PFSK-1 (cell line): ENCODE measurements around the gene PILRA.

ENCODE experiments used
- FOXP2 ChIP-seq: optimal IDR thresholded peaks from 2 replicates; pipeline ENCODE3; 2011; ENCODE audit warnings: borderline replicate concordance, control low read depth, inconsistent platforms; ENCODE audit not compliant: insufficient read depth; ENCODE audit errors: extremely low read length, extremely low read depth
- POLR2AphosphoS5 ChIP-seq: IDR thresholded peaks from 2 replicates; pipeline ENCODE4 v1.6.1; 2012; ENCODE audit warnings: low read depth, mild to moderate bottlenecking, control low read depth, low read length, moderate library complexity
- SIN3A ChIP-seq: IDR thresholded peaks from 2 replicates; pipeline ENCODE4 v1.6.1; 2012; ENCODE audit warnings: mild to moderate bottlenecking, low read length, moderate library complexity, borderline replicate concordance; ENCODE audit not compliant: insufficient read depth
- TAF1 ChIP-seq: IDR thresholded peaks from 2 replicates; pipeline ENCODE4 v1.6.1; 2012; ENCODE audit warnings: low read length, control low read depth, borderline replicate concordance; ENCODE audit not compliant: insufficient read depth
- TF ChIP-seq, protein P1 (sequence below), 2 experiments: IDR thresholded peaks; 2 replicates each; pipeline versions ENCODE4 v1.6.1 to v1.8.0; 2011 to 2012; ENCODE audit warnings: low read depth in 2 of 2, low read length in 2 of 2, control low read depth in 1 of 2, inconsistent platforms in 1 of 2, mild to moderate bottlenecking in 1 of 2, moderate library complexity in 1 of 2; ENCODE audit not compliant: insufficient read depth in 1 of 2

The PILRA gene

DNA sequence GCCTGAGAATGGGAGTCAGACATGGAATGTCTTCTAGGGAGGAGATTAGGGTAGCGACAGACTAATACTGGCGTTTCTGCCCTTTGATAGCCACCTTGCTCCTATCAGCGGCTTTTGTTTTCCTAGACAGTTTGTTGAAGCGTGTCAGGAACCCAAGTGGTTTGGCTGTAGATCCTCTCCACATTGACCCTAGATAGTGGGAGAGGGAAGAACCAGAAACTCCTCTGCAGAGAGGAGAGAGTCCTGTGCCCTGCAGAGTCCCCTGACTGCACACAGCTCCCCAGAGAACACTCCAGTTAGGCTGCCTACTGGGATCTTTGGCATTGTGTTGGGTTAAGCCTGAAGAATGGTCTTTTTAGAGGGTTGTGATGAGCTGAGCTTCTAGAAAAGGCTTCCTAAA is 58.8 kb downstream of the PILRA start:
- TF ChIP-seq POLR2AphosphoS5 (peak; percentile 16; the same call in 1 of the 2 replicates), TAF1 (no peak)

DNA sequence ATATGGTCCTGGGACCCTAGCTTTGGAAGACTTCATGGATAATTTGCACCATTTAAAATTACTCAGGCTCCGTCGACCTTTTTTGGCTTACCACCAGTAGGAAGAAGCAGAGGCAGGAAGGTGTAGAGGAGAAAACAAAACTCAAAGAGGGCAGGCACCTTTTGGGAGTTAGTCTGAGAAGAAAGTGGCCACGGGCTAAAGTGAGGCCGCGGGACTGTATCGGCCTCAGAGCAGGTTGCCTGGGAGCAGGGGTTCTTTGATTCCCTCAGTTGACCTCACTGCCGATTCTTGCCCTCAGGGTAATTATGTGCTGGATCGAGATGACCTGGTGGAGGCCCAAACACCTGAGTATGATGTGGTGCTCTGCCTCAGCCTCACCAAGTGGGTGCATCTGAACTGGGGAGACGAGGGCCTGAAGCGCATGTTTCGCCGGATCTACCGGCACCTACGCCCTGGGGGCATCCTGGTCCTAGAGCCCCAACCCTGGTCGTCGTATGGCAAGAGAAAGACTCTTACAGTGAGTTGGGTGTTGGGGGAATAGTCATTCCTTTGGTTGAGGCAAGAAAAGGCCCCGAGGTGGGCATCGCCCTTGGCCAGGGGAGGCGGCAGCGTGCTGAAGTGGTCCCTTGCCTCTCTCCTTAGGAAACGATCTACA is 59.5 kb downstream of the PILRA start:
- TF ChIP-seq FOXP2 (no peak), TAF1 (no peak), SIN3A (no peak), POLR2AphosphoS5 (no peak; the same call in 1 of the 2 replicates)
- TF ChIP-seq, protein P1, sequence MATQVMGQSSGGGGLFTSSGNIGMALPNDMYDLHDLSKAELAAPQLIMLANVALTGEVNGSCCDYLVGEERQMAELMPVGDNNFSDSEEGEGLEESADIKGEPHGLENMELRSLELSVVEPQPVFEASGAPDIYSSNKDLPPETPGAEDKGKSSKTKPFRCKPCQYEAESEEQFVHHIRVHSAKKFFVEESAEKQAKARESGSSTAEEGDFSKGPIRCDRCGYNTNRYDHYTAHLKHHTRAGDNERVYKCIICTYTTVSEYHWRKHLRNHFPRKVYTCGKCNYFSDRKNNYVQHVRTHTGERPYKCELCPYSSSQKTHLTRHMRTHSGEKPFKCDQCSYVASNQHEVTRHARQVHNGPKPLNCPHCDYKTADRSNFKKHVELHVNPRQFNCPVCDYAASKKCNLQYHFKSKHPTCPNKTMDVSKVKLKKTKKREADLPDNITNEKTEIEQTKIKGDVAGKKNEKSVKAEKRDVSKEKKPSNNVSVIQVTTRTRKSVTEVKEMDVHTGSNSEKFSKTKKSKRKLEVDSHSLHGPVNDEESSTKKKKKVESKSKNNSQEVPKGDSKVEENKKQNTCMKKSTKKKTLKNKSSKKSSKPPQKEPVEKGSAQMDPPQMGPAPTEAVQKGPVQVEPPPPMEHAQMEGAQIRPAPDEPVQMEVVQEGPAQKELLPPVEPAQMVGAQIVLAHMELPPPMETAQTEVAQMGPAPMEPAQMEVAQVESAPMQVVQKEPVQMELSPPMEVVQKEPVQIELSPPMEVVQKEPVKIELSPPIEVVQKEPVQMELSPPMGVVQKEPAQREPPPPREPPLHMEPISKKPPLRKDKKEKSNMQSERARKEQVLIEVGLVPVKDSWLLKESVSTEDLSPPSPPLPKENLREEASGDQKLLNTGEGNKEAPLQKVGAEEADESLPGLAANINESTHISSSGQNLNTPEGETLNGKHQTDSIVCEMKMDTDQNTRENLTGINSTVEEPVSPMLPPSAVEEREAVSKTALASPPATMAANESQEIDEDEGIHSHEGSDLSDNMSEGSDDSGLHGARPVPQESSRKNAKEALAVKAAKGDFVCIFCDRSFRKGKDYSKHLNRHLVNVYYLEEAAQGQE (IDR thresholded peaks at IDR 0.05; ENCODE audit: insufficient read depth in 1 of 2, low read depth in 2 of 2, low read length in 2 of 2), result no peak

DNA sequence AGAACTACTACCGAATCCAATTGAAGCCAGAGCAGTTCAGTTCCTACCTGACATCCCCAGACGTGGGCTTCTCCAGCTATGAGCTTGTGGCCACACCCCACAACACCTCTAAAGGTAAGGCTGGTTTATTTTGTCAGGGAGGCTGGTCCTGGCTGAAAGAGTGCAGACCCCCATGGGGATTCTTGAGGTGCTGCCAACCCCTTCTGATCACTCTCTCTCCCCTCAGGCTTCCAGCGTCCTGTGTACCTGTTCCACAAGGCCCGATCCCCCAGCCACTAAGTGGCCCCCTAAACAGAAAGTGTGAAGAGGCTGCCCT is 59.9 kb downstream of the PILRA start:
- TF ChIP-seq FOXP2, result no peak
- no peak for TF ChIP-seq POLR2AphosphoS5
- TF ChIP-seq, protein P1 (IDR thresholded peaks at IDR 0.05; ENCODE audit: insufficient read depth in 1 of 2, low read depth in 2 of 2, low read length in 2 of 2), result no peak
- TF ChIP-seq TAF1, result no peak

DNA sequence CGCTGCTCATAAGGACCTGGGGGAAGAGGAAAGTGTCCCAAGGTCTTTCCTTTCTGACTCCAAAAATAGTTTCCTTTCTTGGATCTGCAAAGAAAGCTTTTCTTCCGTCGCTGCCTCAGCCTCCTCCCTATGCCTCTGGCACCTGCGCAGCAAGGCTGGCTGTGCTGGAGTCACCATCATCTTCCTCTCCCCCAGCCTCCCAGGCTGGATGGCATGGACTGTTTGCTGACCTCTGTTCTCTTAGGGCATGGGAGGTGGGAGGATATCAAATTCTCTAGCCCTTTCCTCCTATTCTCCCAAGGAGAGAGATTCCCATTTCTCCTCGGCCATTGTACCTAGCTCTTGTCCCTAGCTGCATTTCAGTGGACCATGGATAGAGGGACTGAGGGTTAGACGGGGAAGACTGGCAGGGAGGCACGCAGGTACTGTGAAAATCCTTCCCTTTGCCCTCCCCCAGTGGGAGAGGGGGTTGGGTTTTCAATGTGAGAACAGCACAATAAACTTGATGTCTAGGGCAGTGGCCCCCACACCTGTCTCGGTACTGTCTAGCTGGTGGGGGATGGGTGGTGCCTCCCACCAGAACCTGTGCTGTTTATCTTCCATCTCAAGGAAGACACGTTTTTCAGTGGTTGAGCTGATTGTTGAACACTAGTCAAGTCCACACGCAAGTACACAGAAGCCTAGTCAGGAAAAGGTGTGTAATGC is 60.5 kb downstream of the PILRA start:
- TF ChIP-seq TAF1 (no peak), FOXP2 (no peak), POLR2AphosphoS5 (no peak), SIN3A (no peak)
- TF ChIP-seq, protein P1 (IDR thresholded peaks at IDR 0.05; ENCODE audit: insufficient read depth in 1 of 2, low read depth in 2 of 2, low read length in 2 of 2), result no peak

DNA sequence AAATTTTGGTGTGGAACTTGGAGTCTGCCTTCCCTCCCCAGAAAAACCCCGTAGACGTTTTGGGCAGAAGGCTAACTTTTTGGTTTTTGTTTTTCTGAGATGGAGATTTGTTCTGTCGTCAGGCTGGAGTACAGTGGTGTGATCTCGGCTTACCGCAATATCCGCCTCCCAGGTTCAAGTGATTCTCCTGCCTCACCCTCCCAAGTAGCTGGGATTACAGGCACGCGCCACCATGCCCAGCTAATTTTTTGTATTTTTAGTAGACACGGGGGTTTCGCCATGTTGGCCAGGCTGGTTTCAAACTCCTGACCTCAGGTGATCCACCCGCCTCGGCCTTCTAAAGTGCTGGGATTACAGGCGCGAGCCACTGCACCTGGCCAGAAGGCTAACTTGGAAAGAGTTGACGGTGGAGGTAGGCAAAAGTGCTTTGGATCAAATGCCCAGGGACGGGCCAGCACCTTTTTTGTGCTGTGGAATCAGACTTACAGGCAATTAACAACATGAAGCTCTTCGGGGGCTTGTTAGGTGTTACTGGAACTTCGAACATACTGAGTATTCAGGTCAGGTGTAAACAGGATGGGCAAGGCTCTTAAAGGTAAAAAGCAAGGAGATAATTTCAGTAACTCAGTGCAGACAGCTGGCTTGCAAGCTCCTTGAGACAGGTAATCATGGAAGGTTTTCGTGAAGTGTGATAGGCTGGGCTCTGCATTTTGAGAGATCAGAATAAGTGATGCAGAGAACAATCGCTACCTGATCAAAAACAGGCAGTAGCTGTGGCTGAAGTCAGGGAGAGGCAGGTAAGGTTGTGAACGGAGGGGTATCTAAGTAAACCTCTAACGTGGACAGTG is 61.2 kb downstream of the PILRA start:
- TF ChIP-seq TAF1, result no peak
- TF ChIP-seq POLR2AphosphoS5, result no peak; the same call in 1 of the 2 replicates
- no peak for TF ChIP-seq SIN3A
- TF ChIP-seq, protein P1 (IDR thresholded peaks at IDR 0.05; ENCODE audit: insufficient read depth in 1 of 2, low read depth in 2 of 2, low read length in 2 of 2), result no peak
- no peak for TF ChIP-seq FOXP2
